Heart right ventricle (tissue), 16 donors: ENCODE results near the gene FLT4. TPM values are rescaled to one million over a fixed set of nuclear protein-coding genes. Genes with fewer than 3 reads are reported as not detected.
A peak's percentile ranks its signal among the peaks of the same experiment; 100 is the strongest.

Experiments
- ATAC-seq, 8 donors: fragments of 200-7000 bp; cut with Tn5 transposase; one replicate each; pipeline ENCODE4 v1.9.1; 2020; ENCODE audit warnings: mild to moderate bottlenecking in 8 of 8, moderate library complexity in 8 of 8, moderate number of reproducible peaks in 1 of 8
- DNase-seq, 2 donors: peaks; one replicate each; pipeline ENCODE4 v3.0.0-alpha.2; 2020
- H3K27ac ChIP-seq, 10 donors: fragments of 200-600 bp; sonication (generic) in 2 of 10; one replicate each; pipeline versions ENCODE4 v1.5.0 to v1.8.0; 2020 to 2022; ENCODE audit warnings: mild to moderate bottlenecking in 3 of 10
- H3K27me3 ChIP-seq, 7 donors: fragments of 200-600 bp; one replicate each; pipeline ENCODE4 v1.8.0; 2021 to 2022; ENCODE audit warnings: mild to moderate bottlenecking in 2 of 7
- H3K36me3 ChIP-seq, 9 donors: fragments of 200-600 bp; sonication (generic) in 1 of 9; one replicate each; pipeline versions ENCODE4 v1.5.0 to v1.8.0; 2020 to 2022; ENCODE audit warnings: mild to moderate bottlenecking in 2 of 9
- H3K4me1 ChIP-seq, 9 donors: fragments of 200-600 bp; sonication (generic) in 1 of 9; one replicate each; pipeline versions ENCODE4 v1.5.0 to v1.8.0; 2020 to 2022; ENCODE audit warnings: mild to moderate bottlenecking in 4 of 9
- H3K4me3 ChIP-seq, 10 donors: fragments of 200-600 bp; sonication (generic) in 2 of 10; one replicate each; pipeline versions ENCODE4 v1.5.0 to v1.8.0; 2020 to 2022; ENCODE audit warnings: mild to moderate bottlenecking in 7 of 10, moderate library complexity in 2 of 10
- H3K9me3 ChIP-seq, 11 donors: fragments of 200-600 bp in 10 of 11; sonication (generic) in 2 of 11; one replicate each; pipeline versions ENCODE4 v1.5.0 to v1.8.0; 2013 to 2022; ENCODE audit warnings: mild to moderate bottlenecking in 2 of 11, control low read depth in 1 of 11, moderate library complexity in 1 of 11
- CTCF ChIP-seq, 9 donors: fragments of 200-600 bp; sonication (generic) in 2 of 9; IDR thresholded peaks; one replicate each; pipeline versions ENCODE4 v1.5.0 to v1.8.0; 2021 to 2022; ENCODE audit warnings: antibody characterized with exemption in 9 of 9, mild to moderate bottlenecking in 5 of 9, moderate library complexity in 1 of 9
- WGBS, 2 donors: extraction: QIAGEN DNeasy Blood & Tissue Kit; methylation state at CpG; one replicate each; pipeline ENCODE4 v1.1.7; 2013; ENCODE audit warnings: inconsistent platforms in 1 of 2; 5-methylcytosine and 5-hydroxymethylcytosine counted together
- intact Hi-C, 10 donors: fragments of 100-400 bp; cut with DNase I; formaldehyde crosslinking; loops; one replicate each; pipeline versions ENCODE4 v1.11.1 to v1.14.2; 2022
- polyA plus RNA-seq, 2 donors: library from polyadenylated mRNA; stranded (reverse); fragments of 200-250 nt; gene quantifications; one replicate each; pipeline ENCODE4 v1.2.3, GENCODE V29; 2013
- total RNA-seq, 10 donors: library from RNA; stranded (reverse); fragmentation: NEBNext Ultra II Directional in 3 of 10; extraction: Animal tissue kit (Norgen Biotek cat#: 25700) in 3 of 10; gene quantifications; one replicate each; pipeline versions ENCODE4 v1.2.1 to v1.2.4, GENCODE V29; 2021 to 2023
- donor health status: Arrhythmogenic right ventricular cardiomyopathy.
- donor health status: ischemic (EF 13 %, LVEDD 7.1; RV severe dilation, severe dysfunction).
- donor health status: healthy with polysubstance abuse.
- donor health status: DM: no; HTN: yes; CAD: no.
- donor health status: DM: no; HTN: no; CAD: no.
- donor health status: ischemic (EF 25% LVEDD 6.9; RV normal size, moderate dysfunction).
- donor health status: ischemic (EF 25% LVEDD 5.7; RV mildly dilated, moderate dysfunction).
- donor health status: healthy.
- donor health status: DM: yes; HTN: yes; CAD: no.
- donor health status: Ischemic cardiomyopathy.
- donor health status: ischemic (EF 35%, LVEDD 5.7; RV mildly dilated, moderate dysfunction).
- donor health status: nonischemic (EF 11% LVEDD 7.7; RV severe dilation, severe dysfunction).
- donor health status: DM: yes; HTN: yes; CAD: no.
- donor health status: PGD.
- donor health status: ischemic (EF 29% LVEDD 5.4; RV normal size, mild dysfunction).
- donor health status: nonischemic (EF 23%, LVEDD 6.1; RV moderate dilation, normal function).

The FLT4 gene
- total and polyA plus RNA-seq, 12 donors: 3.8 to 10.8 (median 6.3) TPM

DNA sequence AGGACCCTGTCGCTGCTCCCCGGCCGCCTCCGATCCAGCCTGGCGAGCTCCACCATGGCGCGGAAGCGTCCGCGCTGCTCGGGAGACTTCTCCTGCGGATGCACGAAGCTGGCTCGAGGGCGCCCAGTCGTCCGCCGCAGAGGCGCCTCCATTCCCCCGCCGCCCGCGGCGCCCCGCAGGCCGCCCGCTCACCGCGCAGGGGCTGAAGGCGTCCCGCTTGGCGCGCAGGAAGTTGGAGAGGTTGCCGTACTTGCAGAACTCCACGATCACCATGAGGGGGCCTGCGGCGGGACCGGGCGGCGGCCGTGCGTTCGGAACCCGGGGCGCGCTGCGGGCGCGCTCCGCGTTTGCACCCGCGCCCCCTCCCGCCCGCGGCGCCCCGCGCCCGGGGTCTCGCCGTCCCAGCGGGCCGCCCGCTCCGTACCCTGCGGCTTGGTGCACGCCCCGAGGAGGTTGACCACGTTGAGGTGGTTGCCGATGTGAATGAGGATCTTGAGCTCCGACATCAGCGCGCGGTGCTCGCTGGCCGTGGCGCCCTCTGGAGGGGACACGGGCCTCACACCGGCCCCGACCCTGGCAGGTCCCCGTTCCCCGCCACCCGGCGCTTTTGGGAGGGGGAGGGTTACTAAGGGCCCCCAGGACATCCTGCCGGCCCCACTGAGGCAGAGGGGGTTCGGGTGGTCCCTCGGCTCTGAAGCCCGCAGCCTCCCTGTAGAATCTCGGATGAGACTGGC is 30.4 kb downstream of the FLT4 start:
- DNase-seq: no peak
- peak in 4 of 9 donors; percentile 7 to 26 (median 16) for TF ChIP-seq CTCF (IDR thresholded peaks at IDR 0.05)
- peak in 1 of 8 donors; percentile 16 for ATAC-seq
- Histone ChIP-seq H3K9me3 (peaks cover 0 to 5% (median 0%) of the 10 kb centered on the region in 11 donors), H3K27ac (no peak overlapping the region), H3K27me3 (peaks cover 0 to 26% (median 16%) of the 10 kb centered on the region in 7 donors), H3K4me1 (peaks cover 0 to 19% (median 9%) of the 10 kb centered on the region in 9 donors), H3K4me3 (peak overlapping the region in 5 of 10 donors; percentile 5 to 29 (median 14)), H3K36me3 (peaks cover 0 to 18% (median 0%) of the 10 kb centered on the region in 9 donors)
- intact Hi-C loops: no loop called here
- 15 to 32% methylated on average over 85 to 90 of the region's 90 CpGs for WGBS, 2 donors

- peaks cover 0 to 26% (median 16%) of the 10 kb centered on the region in 7 donors for H3K27me3 ChIP-seq
- no peak for ATAC-seq
- H3K36me3 ChIP-seq: peaks cover 0 to 20% (median 0%) of the 10 kb centered on the region in 9 donors
- no peak for DNase-seq
- peak overlapping the region in 5 of 10 donors; percentile 5 to 29 (median 14) for H3K4me3 ChIP-seq
- peaks cover 0 to 5% (median 0%) of the 10 kb centered on the region in 11 donors for H3K9me3 ChIP-seq
- H3K4me1 ChIP-seq: peaks cover 0 to 14% (median 5%) of the 10 kb centered on the region in 9 donors
- no peak overlapping the region for H3K27ac ChIP-seq
- WGBS, 2 donors: 35 to 45% methylated on average over 15 of the region's 15 CpGs
- no peak for TF ChIP-seq CTCF (IDR thresholded peaks at IDR 0.05)
- intact Hi-C loops: no loop called here
These were observed 30.9 kb downstream of the FLT4 start for GRCh38 chr5:180618487-180618828.

- Histone ChIP-seq H3K9me3 (peaks cover 0 to 5% (median 0%) of the 10 kb centered on the region in 11 donors), H3K27ac (no peak overlapping the region), H3K27me3 (peaks cover 0 to 12% (median 3%) of the 10 kb centered on the region in 7 donors), H3K4me1 (peaks cover 0 to 6% (median 0%) of the 10 kb centered on the region in 9 donors), H3K36me3 (peaks cover 0 to 26% (median 0%) of the 10 kb centered on the region in 9 donors), H3K4me3 (no peak overlapping the region)
- 80 to 87% methylated on average over 11 of the region's 11 CpGs for WGBS, 2 donors
- peak in 1 of 8 donors; percentile 20 for ATAC-seq
- DNase-seq: no peak
- no peak for TF ChIP-seq CTCF (IDR thresholded peaks at IDR 0.05)
- intact Hi-C loops: no loop called here
These were observed 35.6 kb downstream of the FLT4 start for GRCh38 chr5:180613814-180614188.

GRCh38 chr5:180613188-180613813 is 36.1 kb downstream of the FLT4 start:
- no peak for TF ChIP-seq CTCF (IDR thresholded peaks at IDR 0.05)
- H3K36me3 ChIP-seq: peaks cover 0 to 30% (median 0%) of the 10 kb centered on the region in 9 donors
- WGBS, 2 donors: 81 to 83% methylated on average over 19 of the region's 19 CpGs
- peaks cover 0 to 5% (median 0%) of the 10 kb centered on the region in 11 donors for H3K9me3 ChIP-seq
- intact Hi-C loops: no loop called here
- peaks cover 0 to 14% (median under 1%) of the 10 kb centered on the region in 7 donors for H3K27me3 ChIP-seq
- no peak overlapping the region for H3K4me3 ChIP-seq
- ATAC-seq (no peak), DNase-seq (no peak)
- no peak overlapping the region for H3K27ac ChIP-seq
- H3K4me1 ChIP-seq: peaks cover 0 to under 1% (median 0%) of the 10 kb centered on the region in 9 donors
